HepG2 (cell line): ENCODE results near the gene YEATS4. TPM values are rescaled to one million over a fixed set of nuclear protein-coding genes. Genes with fewer than 3 reads are reported as not detected.

ENCODE experiments used
- AHDC1 ChIP-seq: sonication (generic); formaldehyde crosslinking; IDR thresholded peaks from 2 replicates; pipeline ENCODE4 v1.5.1; 2020; ENCODE audit warnings: mild to moderate bottlenecking, missing genetic modification reagents, borderline replicate concordance
- CREB1 ChIP-seq, 2 experiments: fragments of 450-650 bp in 1 of 2; IDR thresholded peaks; 2 replicates each; pipeline ENCODE4 v1.6.1; 2016 to 2017; ENCODE audit warnings: control low read depth in 1 of 2, mild to moderate bottlenecking in 1 of 2, missing compliant biosample characterization in 1 of 2, missing genetic modification characterization in 1 of 2
- DMAP1 ChIP-seq: IDR thresholded peaks from 2 replicates; pipeline ENCODE4 v1.6.1; 2016
- HHEX ChIP-seq: IDR thresholded peaks from 2 replicates; pipeline ENCODE4 v1.6.1; 2016; ENCODE audit warnings: control low read depth
- HMG20A ChIP-seq: IDR thresholded peaks from 2 replicates; pipeline ENCODE4 v1.6.1; 2016; ENCODE audit warnings: borderline replicate concordance
- NFIB ChIP-seq: sonication (generic); formaldehyde crosslinking; IDR thresholded peaks from 2 replicates; pipeline ENCODE4 v1.9.0; 2021; ENCODE audit warnings: missing genetic modification reagents, mild to moderate bottlenecking, borderline replicate concordance
- PHF8 ChIP-seq: sonication (generic); formaldehyde crosslinking; IDR thresholded peaks from 2 replicates; pipeline ENCODE4 v1.5.0; 2020; ENCODE audit warnings: missing genetic modification reagents
- POGZ ChIP-seq: sonication (generic); formaldehyde crosslinking; IDR thresholded peaks from 2 replicates; pipeline ENCODE4 v1.4.0; 2020; ENCODE audit warnings: mild to moderate bottlenecking, missing genetic modification reagents
- RAD21 ChIP-seq: fragments of 450-650 bp; formaldehyde crosslinking; IDR thresholded peaks from 2 replicates; pipeline ENCODE4 v1.5.0; 2020; ENCODE audit warnings: mild to moderate bottlenecking
- SALL2 ChIP-seq: sonication (generic); formaldehyde crosslinking; IDR thresholded peaks from 2 replicates; pipeline ENCODE4 v1.8.1; 2023; ENCODE audit warnings: mild to moderate bottlenecking, missing genetic modification reagents, inconsistent platforms
- SIX4 ChIP-seq: sonication (generic); formaldehyde crosslinking; IDR thresholded peaks from 2 replicates; pipeline ENCODE4 v1.4.0; 2020; ENCODE audit warnings: missing genetic modification reagents
- SMYD3 ChIP-seq: sonication (generic); formaldehyde crosslinking; IDR thresholded peaks from 2 replicates; pipeline ENCODE4 v1.8.1; 2023; ENCODE audit warnings: mild to moderate bottlenecking, missing genetic modification reagents
- SOX6 ChIP-seq, 2 experiments: fragments of 450-650 bp in 1 of 2; sonication (generic) in 1 of 2; formaldehyde crosslinking in 1 of 2; IDR thresholded peaks; 2 replicates each; pipeline versions ENCODE4 v1.4.0 to v1.6.1; 2017 to 2020; ENCODE audit warnings: antibody characterized with exemption in 1 of 2, mild to moderate bottlenecking in 1 of 2, missing genetic modification reagents in 1 of 2
- SRSF4 ChIP-seq: fragments of 200-400 bp; formaldehyde crosslinking; IDR thresholded peaks from one replicate; pipeline ENCODE4 v1.6.1; 2018; ENCODE audit warnings: mild to moderate bottlenecking, low read depth, low read length, moderate library complexity; ENCODE audit not compliant: poor library complexity, severe bottlenecking
- TBP ChIP-seq: sonication (generic); formaldehyde crosslinking; IDR thresholded peaks from 2 replicates; pipeline ENCODE4 v1.5.0; 2020; ENCODE audit warnings: missing genetic modification reagents
- ZBTB42 ChIP-seq: sonication (generic); formaldehyde crosslinking; IDR thresholded peaks from 2 replicates; pipeline ENCODE4 v1.5.0; 2020; ENCODE audit warnings: mild to moderate bottlenecking, missing genetic modification reagents
- ZC3H4 ChIP-seq: sonication (generic); formaldehyde crosslinking; IDR thresholded peaks from 2 replicates; pipeline ENCODE4 v1.4.0; 2020; ENCODE audit warnings: missing genetic modification reagents, borderline replicate concordance
- ZEB1 ChIP-seq: IDR thresholded peaks from 2 replicates; pipeline ENCODE4 v1.6.1; 2012; ENCODE audit warnings: mild to moderate bottlenecking, low read depth, inconsistent platforms; ENCODE audit not compliant: insufficient replicate concordance
- ZFP36 ChIP-seq: fragments of 150-350 bp; IDR thresholded peaks from 2 replicates; pipeline ENCODE4 v1.6.1; 2018; ENCODE audit warnings: borderline replicate concordance, low read length, low read depth; ENCODE audit not compliant: partially characterized antibody
- ZNF589 ChIP-seq: sonication (generic); formaldehyde crosslinking; conservative IDR thresholded peaks from 2 replicates; pipeline ENCODE4 v1.8.0; 2022; ENCODE audit warnings: mild to moderate bottlenecking, moderate library complexity, missing genetic modification reagents
- ZNF776 ChIP-seq: sonication (generic); formaldehyde crosslinking; IDR thresholded peaks from 2 replicates; pipeline ENCODE4 v1.4.0; 2020; ENCODE audit warnings: mild to moderate bottlenecking, missing genetic modification reagents
- ZSCAN22 ChIP-seq: sonication (generic); formaldehyde crosslinking; IDR thresholded peaks from 2 replicates; pipeline ENCODE4 v1.4.0; 2020; ENCODE audit warnings: mild to moderate bottlenecking, missing genetic modification reagents
- polyA plus RNA-seq, 8 experiments: library from polyadenylated mRNA; depleted of rRNA in 3 of 8; stranded (reverse) in 7 of 8; unstranded in 1 of 8; fragments of >200 nt; fragmentation: Illumina TruSeq in 4 of 8; extraction: Trizol in 4 of 8; gene quantifications; 2 replicates each; pipeline versions ENCODE4 v1.2.1 to v1.2.3, GENCODE V29; 2011 to 2016; ENCODE audit warnings: low read depth in 4 of 8, missing spikeins in 1 of 8, mixed read lengths in 1 of 8; ENCODE audit not compliant: insufficient read depth in 1 of 8
- total RNA-seq, 5 experiments: library from RNA; depleted of rRNA; stranded (reverse); fragments of >200 nt; fragmentation: Illumina TruSeq; extraction: Trizol; gene quantifications; 2 replicates each; pipeline ENCODE4 v1.2.3, GENCODE V29; 2016; ENCODE audit warnings: low read depth in 1 of 5
- TF ChIP-seq, protein P1 (sequence below): sonication (generic); formaldehyde crosslinking; IDR thresholded peaks from 2 replicates; pipeline ENCODE4 v1.5.0; 2020; ENCODE audit warnings: missing genetic modification reagents
- TF ChIP-seq, protein P2 (sequence below): sonication (generic); formaldehyde crosslinking; IDR thresholded peaks from 2 replicates; pipeline ENCODE4 v1.4.0; 2020; ENCODE audit warnings: missing genetic modification reagents, mild to moderate bottlenecking, borderline replicate concordance

The YEATS4 gene
- total and polyA plus RNA-seq, 2 of the 13 experiments (the other 11 are each of a cell fraction or from before 2014, with no cell fraction given) = 16.8 to 45.0 TPM

GRCh38 chr12:69332815-69333358, 26.7 kb upstream of the YEATS4 start (continued):
- TF ChIP-seq ZSCAN22 (CRISPR knock-in tag) = no peak
- no peak for TF ChIP-seq ZBTB42 (CRISPR knock-in tag)
- TF ChIP-seq DMAP1 (CRISPR knock-in tag) = 0 out of 2 replicates have a peak, but pooled peaks have one; percentile 1
- no peak for TF ChIP-seq NFIB
- TF ChIP-seq PHF8 (CRISPR knock-in tag) = 0 out of 2 replicates have a peak, but pooled peaks have one; percentile 39
- TF ChIP-seq ZEB1 = peak; percentile 77
- TF ChIP-seq POGZ (CRISPR knock-in tag) = peak; percentile 54; the same call in 1 of the 2 replicates
- no peak for TF ChIP-seq ZNF776
- no peak for TF ChIP-seq ZFP36
- TF ChIP-seq SMYD3 (CRISPR knock-in tag) = peak; percentile 89
- TF ChIP-seq, protein P1, sequence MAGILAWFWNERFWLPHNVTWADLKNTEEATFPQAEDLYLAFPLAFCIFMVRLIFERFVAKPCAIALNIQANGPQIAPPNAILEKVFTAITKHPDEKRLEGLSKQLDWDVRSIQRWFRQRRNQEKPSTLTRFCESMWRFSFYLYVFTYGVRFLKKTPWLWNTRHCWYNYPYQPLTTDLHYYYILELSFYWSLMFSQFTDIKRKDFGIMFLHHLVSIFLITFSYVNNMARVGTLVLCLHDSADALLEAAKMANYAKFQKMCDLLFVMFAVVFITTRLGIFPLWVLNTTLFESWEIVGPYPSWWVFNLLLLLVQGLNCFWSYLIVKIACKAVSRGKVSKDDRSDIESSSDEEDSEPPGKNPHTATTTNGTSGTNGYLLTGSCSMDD (CRISPR knock-in tag) = no peak
- peak; percentile 59; the same call in 1 of the 2 replicates for TF ChIP-seq SIX4 (CRISPR knock-in tag)
- no peak for TF ChIP-seq ZC3H4 (CRISPR knock-in tag)
- no peak for TF ChIP-seq CREB1 (IDR thresholded peaks at IDR 0.05)
- TF ChIP-seq CREB1 (CRISPR knock-in tag; IDR thresholded peaks at IDR 0.05) = peak; percentile 69
- TF ChIP-seq SOX6 (IDR thresholded peaks at IDR 0.05) = no peak
- TF ChIP-seq SOX6 (CRISPR knock-in tag; IDR thresholded peaks at IDR 0.05) = peak; percentile 96
- TF ChIP-seq RAD21 (CRISPR knock-in tag) = no peak
- TF ChIP-seq, protein P2, sequence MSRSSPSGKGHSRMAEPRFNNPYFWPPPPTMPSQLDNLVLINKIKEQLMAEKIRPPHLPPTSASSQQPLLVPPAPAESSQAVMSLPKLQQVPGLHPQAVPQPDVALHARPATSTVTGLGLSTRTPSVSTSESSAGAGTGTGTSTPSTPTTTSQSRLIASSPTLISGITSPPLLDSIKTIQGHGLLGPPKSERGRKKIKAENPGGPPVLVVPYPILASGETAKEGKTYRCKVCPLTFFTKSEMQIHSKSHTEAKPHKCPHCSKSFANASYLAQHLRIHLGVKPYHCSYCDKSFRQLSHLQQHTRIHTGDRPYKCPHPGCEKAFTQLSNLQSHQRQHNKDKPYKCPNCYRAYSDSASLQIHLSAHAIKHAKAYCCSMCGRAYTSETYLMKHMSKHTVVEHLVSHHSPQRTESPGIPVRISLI (CRISPR knock-in tag) = 0 out of 2 replicates have a peak, but pooled peaks have one; percentile 14
- TF ChIP-seq SALL2 (CRISPR knock-in tag) = 0 out of 2 replicates have a peak, but pooled peaks have one; percentile 33
- no peak for TF ChIP-seq SRSF4
- no peak for TF ChIP-seq ZNF589 (CRISPR knock-in tag)
- TF ChIP-seq HMG20A (CRISPR knock-in tag) = peak; percentile 77
- no peak for TF ChIP-seq TBP
- peak; percentile 53; the same call in 1 of the 2 replicates for TF ChIP-seq AHDC1
- peak; percentile 85 for TF ChIP-seq HHEX (CRISPR knock-in tag)
